ENCODE measurements around the gene TRPM4.

Gene TRPM4

GRCh38 chr19:49241769-49242168, 84.2 kb downstream of the TRPM4 start:
- no peak for DNase-seq

- no peak for DNase-seq
These were observed 85.5 kb downstream of the TRPM4 start for GRCh38 chr19:49243129-49243528.

GRCh38 chr19:49243726-49244125, 86.1 kb downstream of the TRPM4 start:
- no peak for DNase-seq

- DNase-seq, result no peak
These were observed 86.7 kb downstream of the TRPM4 start for GRCh38 chr19:49244256-49244655.

GRCh38 chr19:49247676-49248075, 90.1 kb downstream of the TRPM4 start:
- no peak for DNase-seq

GRCh38 chr19:49249933-49250332, 92.3 kb downstream of the TRPM4 start:
- DNase-seq, result no peak

GRCh38 chr19:49255674-49256073, 98.1 kb downstream of the TRPM4 start:
- no peak for DNase-seq

- no peak for DNase-seq
These were observed 99.1 kb downstream of the TRPM4 start for GRCh38 chr19:49256691-49257090.

Measured in CD4-positive, alpha-beta T cell treated with Interleukin-10 for 1 hour (primary cell).